K562 (cell line): Measurements from ENCODE around the gene PGPEP1. TPM values are rescaled to one million over a fixed set of nuclear protein-coding genes. Genes with fewer than 3 reads are reported as not detected.

Source experiments
- ATF1 ChIP-seq, 2 experiments: fragments of 450-650 bp in 1 of 2; IDR thresholded peaks; 2 replicates each; pipeline ENCODE4 v1.6.1; 2016; ENCODE audit warnings: missing compliant biosample characterization in 1 of 2, missing genetic modification characterization in 1 of 2
- BHLHE40 ChIP-seq: IDR thresholded peaks from 2 replicates; pipeline ENCODE4 v1.6.1; 2011; ENCODE audit warnings: low read length, improper control_type of control experiment
- E2F4 ChIP-seq: sonication (generic); formaldehyde crosslinking; IDR thresholded peaks from 2 replicates; pipeline ENCODE4 v1.8.0; 2022; ENCODE audit warnings: mild to moderate bottlenecking, low read depth, missing genetic modification reagents
- ERF ChIP-seq: fragments of 450-650 bp; formaldehyde crosslinking; IDR thresholded peaks from 2 replicates; pipeline ENCODE4 v1.4.0; 2020; ENCODE audit warnings: mild to moderate bottlenecking, mixed read lengths
- ETV5 ChIP-seq: sonication (generic); formaldehyde crosslinking; IDR thresholded peaks from 2 replicates; pipeline ENCODE4 v1.4.0; 2020; ENCODE audit warnings: low read depth, mild to moderate bottlenecking, missing genetic modification reagents
- FOSL1 ChIP-seq: fragments of 200-800 bp; sonication (Bioruptor generic); conservative IDR thresholded peaks from 2 replicates; pipeline ENCODE4 v1.6.1; 2016; ENCODE audit warnings: missing genetic modification characterization, missing compliant biosample characterization
- FOXJ2 ChIP-seq: fragments of 200-800 bp; sonication (Bioruptor generic); IDR thresholded peaks from 2 replicates; pipeline ENCODE4 v1.6.1; 2016; ENCODE audit warnings: missing genetic modification characterization, missing compliant biosample characterization
- HDAC3 ChIP-seq: fragments of 450-650 bp; IDR thresholded peaks from 2 replicates; pipeline ENCODE4 v1.6.1; 2018; ENCODE audit warnings: borderline replicate concordance, mild to moderate bottlenecking, moderate library complexity; ENCODE audit not compliant: partially characterized antibody
- MBD1 ChIP-seq: fragments of 250-450 bp; sonication (Bioruptor Pico); IDR thresholded peaks from 2 replicates; pipeline ENCODE4 v1.8.0; 2022; ENCODE audit warnings: inconsistent platforms
- NCOA1 ChIP-seq: fragments of 450-650 bp; IDR thresholded peaks from 2 replicates; pipeline ENCODE4 v1.6.1; 2016; ENCODE audit warnings: low read depth
- PRPF4 ChIP-seq: fragments of 200-400 bp; formaldehyde crosslinking; IDR thresholded peaks from one replicate; pipeline ENCODE4 v1.6.1; 2017; ENCODE audit warnings: low read length, low read depth, mild to moderate bottlenecking; ENCODE audit not compliant: insufficient read depth, poor library complexity, severe bottlenecking
- RCOR1 ChIP-seq, 2 experiments: IDR thresholded peaks; 2 replicates each; pipeline ENCODE4 v1.6.1; 2012; ENCODE audit warnings: low read depth in 2 of 2, low read length in 2 of 2, borderline replicate concordance in 1 of 2, improper control_type of control experiment in 1 of 2
- TCF3 ChIP-seq: sonication (generic); formaldehyde crosslinking; IDR thresholded peaks from 2 replicates; pipeline ENCODE4 v1.4.0; 2020; ENCODE audit warnings: mild to moderate bottlenecking, missing genetic modification reagents
- ZBTB12 ChIP-seq: fragments of 250-450 bp; sonication (Bioruptor Pico); IDR thresholded peaks from 2 replicates; pipeline ENCODE4 v1.4.0; 2020
- ZNF217 ChIP-seq: sonication (generic); formaldehyde crosslinking; IDR thresholded peaks from 2 replicates; pipeline ENCODE4 v1.8.0; 2022; ENCODE audit warnings: mild to moderate bottlenecking, missing genetic modification reagents
- ZNF354B ChIP-seq: fragments of 250-450 bp; sonication (Bioruptor Pico); IDR thresholded peaks from 2 replicates; pipeline ENCODE4 v1.4.0; 2020
- ZNF41 ChIP-seq: fragments of 250-450 bp; sonication (Bioruptor Pico); conservative IDR thresholded peaks from 2 replicates; pipeline ENCODE4 v1.4.0; 2020; ENCODE audit warnings: mild to moderate bottlenecking
- ZNF507 ChIP-seq: conservative IDR thresholded peaks from 2 replicates; pipeline ENCODE4 v1.6.1; 2017; ENCODE audit warnings: missing genetic modification characterization, missing compliant biosample characterization
- ZNF583 ChIP-seq: fragments of 250-450 bp; sonication (Bioruptor Pico); IDR thresholded peaks from 2 replicates; pipeline ENCODE4 v1.4.0; 2020
- ZNF584 ChIP-seq: fragments of 200-800 bp; sonication (Bioruptor generic); IDR thresholded peaks from 2 replicates; pipeline ENCODE4 v1.6.1; 2016; ENCODE audit warnings: low read depth, mild to moderate bottlenecking, missing genetic modification characterization, missing compliant biosample characterization
- ZNF76 ChIP-seq: fragments of 250-450 bp; sonication (Bioruptor Pico); IDR thresholded peaks from 2 replicates; pipeline ENCODE4 v1.4.0; 2020; ENCODE audit warnings: mild to moderate bottlenecking, moderate library complexity, borderline replicate concordance
- ZNF766 ChIP-seq: fragments of 200-800 bp; sonication (Bioruptor generic); conservative IDR thresholded peaks from 2 replicates; pipeline ENCODE4 v1.6.1; 2016; ENCODE audit warnings: missing genetic modification characterization, missing compliant biosample characterization
- ZNF780A ChIP-seq: fragments of 250-450 bp; sonication (Bioruptor Pico); IDR thresholded peaks from 2 replicates; pipeline ENCODE4 v1.5.0; 2021; ENCODE audit warnings: mild to moderate bottlenecking
- polyA plus RNA-seq, 8 experiments: library from polyadenylated mRNA; depleted of rRNA in 4 of 8; stranded (reverse) in 5 of 8; unstranded in 3 of 8; fragments of >200 nt; fragmentation: Nextera tagmentation in 2 of 8; fragmentation: Illumina TruSeq in 1 of 8; extraction: Ambion mirVana in 2 of 8; extraction: Trizol in 1 of 8; gene quantifications; 2 replicates each; pipeline versions ENCODE4 v1.2.1 to v1.2.3, GENCODE V29; 2011 to 2014; ENCODE audit warnings: inconsistent platforms in 1 of 8, missing spikeins in 1 of 8
- total RNA-seq, 7 experiments: library from RNA; depleted of rRNA in 6 of 7; stranded (reverse); fragments of >200 nt in 6 of 7; fragmentation: Illumina TruSeq in 2 of 7; extraction: Trizol in 2 of 7; gene quantifications; 2 replicates each; pipeline versions ENCODE4 v1.2.1 to v1.2.3, GENCODE V29; 2011 to 2021; ENCODE audit warnings: low replicate concordance in 1 of 7
- TF ChIP-seq, protein P1 (sequence below): sonication (generic); formaldehyde crosslinking; IDR thresholded peaks from 2 replicates; pipeline ENCODE4 v1.8.0; 2022; ENCODE audit warnings: missing genetic modification reagents, mild to moderate bottlenecking, moderate library complexity, borderline replicate concordance

Gene PGPEP1
- total and polyA plus RNA-seq, 9 of the 15 experiments (the other 6 are each of a cell fraction or from before 2014, with no cell fraction given): 10.0 to 69.6 (median 33.5) TPM

- TF ChIP-seq ZNF507 (tag): no peak
- no peak for TF ChIP-seq MBD1 (CRISPR knock-in tag)
- TF ChIP-seq FOSL1 (tag): no peak
- no peak for TF ChIP-seq HDAC3
- TF ChIP-seq PRPF4: no peak
- no peak for TF ChIP-seq BHLHE40
- 0 out of 2 replicates have a peak, but pooled peaks have one; percentile 34 for TF ChIP-seq ZNF354B (CRISPR knock-in tag)
- TF ChIP-seq ZNF76 (CRISPR knock-in tag): no peak
- TF ChIP-seq ETV5 (CRISPR knock-in tag): peak; percentile 23; the same call in 1 of the 2 replicates
- no peak for TF ChIP-seq ZNF217 (CRISPR knock-in tag)
- 0 out of 2 replicates have a peak, but pooled peaks have one; percentile 34 for TF ChIP-seq ZNF41 (CRISPR knock-in tag)
- TF ChIP-seq, protein P1, sequence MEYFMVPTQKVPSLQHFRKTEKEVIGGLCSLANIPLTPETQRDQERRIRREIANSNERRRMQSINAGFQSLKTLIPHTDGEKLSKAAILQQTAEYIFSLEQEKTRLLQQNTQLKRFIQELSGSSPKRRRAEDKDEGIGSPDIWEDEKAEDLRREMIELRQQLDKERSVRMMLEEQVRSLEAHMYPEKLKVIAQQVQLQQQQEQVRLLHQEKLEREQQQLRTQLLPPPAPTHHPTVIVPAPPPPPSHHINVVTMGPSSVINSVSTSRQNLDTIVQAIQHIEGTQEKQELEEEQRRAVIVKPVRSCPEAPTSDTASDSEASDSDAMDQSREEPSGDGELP (CRISPR knock-in tag): peak; percentile 55; the same call in 1 of the 2 replicates
- no peak for TF ChIP-seq ATF1 (CRISPR knock-in tag; IDR thresholded peaks at IDR 0.05)
- no peak for TF ChIP-seq ATF1 (tag; IDR thresholded peaks at IDR 0.05)
- no peak for TF ChIP-seq RCOR1 (IDR thresholded peaks at IDR 0.05; ENCODE audit: borderline replicate concordance in 1 of 2, low read depth in 2 of 2, low read length in 2 of 2)
- TF ChIP-seq ZNF780A (CRISPR knock-in tag): peak; percentile 76
- no peak for TF ChIP-seq ZNF766
- no peak for TF ChIP-seq NCOA1
- TF ChIP-seq FOXJ2 (tag): 0 out of 2 replicates have a peak, but pooled peaks have one; percentile 11
- no peak for TF ChIP-seq TCF3 (CRISPR knock-in tag)
- TF ChIP-seq E2F4 (CRISPR knock-in tag): no peak
- no peak for TF ChIP-seq ZNF583 (CRISPR knock-in tag)
- TF ChIP-seq ZNF584 (CRISPR knock-in tag): no peak
- 0 out of 2 replicates have a peak, but pooled peaks have one; percentile 56 for TF ChIP-seq ERF
- TF ChIP-seq ZBTB12 (CRISPR knock-in tag): no peak
Measured at GRCh38 chr19:18390065-18390907, 49.9 kb downstream of the PGPEP1 start (continued).
